ENCODE results near the gene SLC6A17. TPM values are rescaled to one million over a fixed set of nuclear protein-coding genes. Genes with fewer than 3 reads are reported as not detected.

SLC6A17 gene
- total and polyA plus RNA-seq, 2 donors (not counting 1 experiment from before 2014, with no cell fraction given): not detected

- H3K27me3 Mint-ChIP-seq: peaks cover 44% of the 10 kb centered on the region
- CTCF ChIA-PET: interaction anchor here (0.5 to 2.4 kb wide), 2 partner anchors 271 to 577 kb away, joined by 3 to 9 read pairs; no protein-coding TSS in a partner anchor
- H2AFZ ChIP-seq (ENCODE audit: insufficient read depth, low read depth, low read length, poor library complexity, severe bottlenecking): no peak overlapping the region
- intact Hi-C loops (cut with micrococcal nuclease): no loop called here
- H3K9me3 Mint-ChIP-seq (ENCODE audit: insufficient read depth): no peaks in the 10 kb centered on the region
- H3K4me3 Mint-ChIP-seq: no peak overlapping the region
- DNase-seq: no peak
- H3K4me1 Mint-ChIP-seq: no peaks in the 10 kb centered on the region
- no peak overlapping the region for H3K4me2 ChIP-seq (replicated peaks; ENCODE audit: low read depth, low read length, poor library complexity, severe bottlenecking)
- POLR2A ChIA-PET: no interaction called here
- no peaks in the 10 kb centered on the region for H4K20me1 ChIP-seq (ENCODE audit: control insufficient read depth, insufficient read depth, low read length, poor library complexity, severe bottlenecking)
- H3K27ac Mint-ChIP-seq: no peak overlapping the region
- H3K9ac ChIP-seq (ENCODE audit: low read length): no peak overlapping the region
- H3K79me2 ChIP-seq (ENCODE audit: control insufficient read depth, insufficient read depth, low read length): no peaks in the 10 kb centered on the region
- 92% methylated on average over 4 of the region's 6 CpGs for WGBS (ENCODE audit: insufficient coverage)
- H3K4me1 ChIP-seq (ENCODE audit: control insufficient read depth in 2 of 2, insufficient read depth in 2 of 2, low read length in 2 of 2): no peaks in the 10 kb centered on the region
- no peaks in the 10 kb centered on the region for H3K36me3 ChIP-seq (replicated peaks in 1 of 2; ENCODE audit: control extremely low read depth in 1 of 2, control insufficient read depth in 1 of 2, extremely low read depth in 1 of 2, insufficient read depth in 2 of 2, low read length in 1 of 2)
- H3K4me3 ChIP-seq (ENCODE audit: control extremely low read depth in 1 of 5, extremely low read depth in 1 of 5, insufficient read depth in 1 of 5, low read depth in 2 of 5, low read length in 4 of 5): no peak overlapping the region
- no peak overlapping the region for H3K27ac ChIP-seq (ENCODE audit: low read length in 2 of 2)
- peaks cover 0 to 8% (median 2%) of the 10 kb centered on the region in 4 experiments for H3K27me3 ChIP-seq (replicated peaks in 1 of 4; ENCODE audit: control extremely low read depth in 1 of 4, control insufficient read depth in 3 of 4, insufficient read depth in 4 of 4, low read length in 3 of 4)
- ATAC-seq (ENCODE audit: low read depth): no peak
- H3K9me3 ChIP-seq (ENCODE audit: control extremely low read depth in 1 of 3, control insufficient read depth in 2 of 3, insufficient read depth in 1 of 3, low read length in 2 of 3): no peaks in the 10 kb centered on the region
- TF ChIP-seq EZH2 (IDR thresholded peaks at IDR 0.05; ENCODE audit: borderline replicate concordance, insufficient read depth, low read depth, low read length, poor library complexity, severe bottlenecking) (no peak), CTCF (IDR thresholded peaks at IDR 0.05) (no peak)
Measured at GRCh38 chr1:110189181-110189580, 38.9 kb downstream of the SLC6A17 start.

GRCh38 chr1:110190282-110190929, 40.1 kb downstream of the SLC6A17 start:
- TF ChIP-seq EZH2 (IDR thresholded peaks at IDR 0.05; ENCODE audit: borderline replicate concordance, insufficient read depth, low read depth, low read length, poor library complexity, severe bottlenecking): no peak
- no peak for TF ChIP-seq CTCF (IDR thresholded peaks at IDR 0.05)
- 79% methylated on average over 4 of the region's 8 CpGs for WGBS (ENCODE audit: insufficient coverage)
- no peak overlapping the region for H3K27ac ChIP-seq (ENCODE audit: low read length in 2 of 2)
- no peak overlapping the region for H3K4me3 ChIP-seq (ENCODE audit: control extremely low read depth in 1 of 5, extremely low read depth in 1 of 5, insufficient read depth in 1 of 5, low read depth in 2 of 5, low read length in 4 of 5)
- no peak for DNase-seq
- H3K4me1 ChIP-seq (ENCODE audit: control insufficient read depth in 2 of 2, insufficient read depth in 2 of 2, low read length in 2 of 2): no peaks in the 10 kb centered on the region
- H3K4me1 Mint-ChIP-seq: no peaks in the 10 kb centered on the region
- H3K9me3 ChIP-seq (ENCODE audit: control extremely low read depth in 1 of 3, control insufficient read depth in 2 of 3, insufficient read depth in 1 of 3, low read length in 2 of 3): no peaks in the 10 kb centered on the region
- no peaks in the 10 kb centered on the region for H3K79me2 ChIP-seq (ENCODE audit: control insufficient read depth, insufficient read depth, low read length)
- ChIA-PET CTCF (interaction anchor here (2.1 to 24.7 kb wide), 3 partner anchors 13 to 307 kb away, joined by 12 to 531 read pairs (median 14); no protein-coding TSS in a partner anchor), POLR2A (no interaction called here)
- H3K9ac ChIP-seq (ENCODE audit: low read length): no peak overlapping the region
- H3K36me3 ChIP-seq (replicated peaks in 1 of 2; ENCODE audit: control extremely low read depth in 1 of 2, control insufficient read depth in 1 of 2, extremely low read depth in 1 of 2, insufficient read depth in 2 of 2, low read length in 1 of 2): no peaks in the 10 kb centered on the region
- intact Hi-C loops (cut with micrococcal nuclease): no loop called here
- H3K27me3 ChIP-seq (replicated peaks in 1 of 4; ENCODE audit: control extremely low read depth in 1 of 4, control insufficient read depth in 3 of 4, insufficient read depth in 4 of 4, low read length in 3 of 4): peaks cover 0 to 8% (median 2%) of the 10 kb centered on the region in 4 experiments
- no peaks in the 10 kb centered on the region for H4K20me1 ChIP-seq (ENCODE audit: control insufficient read depth, insufficient read depth, low read length, poor library complexity, severe bottlenecking)
- H2AFZ ChIP-seq (ENCODE audit: insufficient read depth, low read depth, low read length, poor library complexity, severe bottlenecking): no peak overlapping the region
- H3K4me2 ChIP-seq (replicated peaks; ENCODE audit: low read depth, low read length, poor library complexity, severe bottlenecking): no peak overlapping the region
- no peak overlapping the region for H3K4me3 Mint-ChIP-seq
- peaks cover 40% of the 10 kb centered on the region for H3K27me3 Mint-ChIP-seq
- ATAC-seq (ENCODE audit: low read depth): no peak
- H3K9me3 Mint-ChIP-seq (ENCODE audit: insufficient read depth): no peaks in the 10 kb centered on the region
- H3K27ac Mint-ChIP-seq: no peak overlapping the region
